HCT116 (cell line): ENCODE measurements around the gene ATP6V1G2. TPM values are rescaled to one million over a fixed set of nuclear protein-coding genes. Genes with fewer than 3 reads are reported as not detected.
"Not testable (repeated sequence)": the region's sequence is repeated elsewhere in the genome, so short reads cannot be mapped to it uniquely, and the experiment has no call there.

Experiments
- ATAC-seq: fragments of 200-7000 bp; cut with Tn5 transposase; 2 replicates; pipeline ENCODE4 v1.9.1; 2020; ENCODE audit warnings: mild to moderate bottlenecking, moderate library complexity
- BruUV-seq: library from RNA; stranded (reverse); fragments of 400-500 nt; replicated peaks from 2 replicates; lab custom pipeline; 2021; lab: Mats Ljungman, UMichigan
- CTCF ChIA-PET: fragments of 300-600 bp; sonication (Branson Sonifier 250); formaldehyde crosslinking; loops from one replicate; lab custom pipeline; 2021; ENCODE audit warnings: antibody characterized with exemption; lab: Charles Lee
- POLR2A ChIA-PET: fragments of 300-600, 350-600 bp; sonication (Branson Sonifier 250); formaldehyde crosslinking; loops from one replicate; lab custom pipeline; 2021; ENCODE audit warnings: antibody characterized with exemption; lab: Charles Lee
- RAD21 ChIA-PET, 2 experiments: fragments of 300-600 bp; sonication (Branson Sonifier 250); formaldehyde crosslinking; loops; one replicate each; lab custom pipeline; 2023; ENCODE audit warnings: low total read pairs in 2 of 2; ENCODE audit not compliant: uncharacterized antibody in 2 of 2, unreplicated experiment in 2 of 2, low non-redundant PET in 1 of 2; lab: Charles Lee
- DNase-seq: peaks from one replicate; pipeline ENCODE4 v3.0.0-alpha.2; 2010; ENCODE audit warnings: low read depth, low spot score
- H2AFZ ChIP-seq: fragments of 200-600 bp; shearing (Covaris generic), sonication (generic); 2 replicates; pipeline ENCODE4 v1.6.1; 2017; ENCODE audit warnings: low read depth, mixed run types, mixed read lengths, antibody characterized with exemption, low read length; ENCODE audit not compliant: poor library complexity, severe bottlenecking
- H3K27ac ChIP-seq: 2 replicates; pipeline ENCODE4 v1.5.1; 2012; ENCODE audit warnings: low read depth, low read length
- H3K27me3 ChIP-seq: fragments of 200-600 bp; sonication (generic); 2 replicates; pipeline ENCODE4 v1.6.1; 2016; ENCODE audit warnings: mixed run types, low read length, mixed read lengths; ENCODE audit not compliant: insufficient read depth
- H3K36me3 ChIP-seq, 2 experiments: fragments of 200-500 bp in 1 of 2; fragments of 200-600 bp in 1 of 2; sonication (Bioruptor generic) in 1 of 2; sonication (generic) in 1 of 2; 2 replicates each; pipeline versions ENCODE4 v1.5.1 to v1.6.1; 2014 to 2016; ENCODE audit warnings: low read length in 2 of 2, inconsistent platforms in 1 of 2, mixed read lengths in 1 of 2, mixed run types in 1 of 2; ENCODE audit not compliant: insufficient read depth in 2 of 2, control insufficient read depth in 1 of 2
- H3K4me1 ChIP-seq, 2 experiments: fragments of 200-600 bp in 1 of 2; sonication (generic) in 1 of 2; 2 replicates each; pipeline versions ENCODE4 v1.5.1 to v1.6.1; 2012 to 2017; ENCODE audit warnings: low read length in 2 of 2, inconsistent platforms in 1 of 2, mild to moderate bottlenecking in 1 of 2, mixed read lengths in 1 of 2, mixed run types in 1 of 2, moderate library complexity in 1 of 2; ENCODE audit not compliant: insufficient read depth in 2 of 2, control insufficient read depth in 1 of 2
- H3K4me2 ChIP-seq: fragments of 200-600 bp; sonication (generic); 2 replicates; pipeline ENCODE4 v1.6.1; 2017; ENCODE audit warnings: mixed run types, low read length, mixed read lengths
- H3K4me3 ChIP-seq, 2 experiments: fragments of 200-600 bp in 1 of 2; sonication (generic) in 1 of 2; replicated peaks in 1 of 2; 2 replicates each; pipeline ENCODE4 v1.5.1; 2011 to 2016; ENCODE audit warnings: low read length in 2 of 2, control low read depth in 1 of 2, low read depth in 1 of 2, mild to moderate bottlenecking in 1 of 2, mixed read lengths in 1 of 2, mixed run types in 1 of 2
- H3K79me2 ChIP-seq: fragments of 200-600 bp; sonication (generic); 2 replicates; pipeline ENCODE4 v1.6.1; 2017; ENCODE audit warnings: mild to moderate bottlenecking, mixed run types, low read length, moderate library complexity, mixed read lengths; ENCODE audit not compliant: insufficient read depth
- H3K9ac ChIP-seq: fragments of 200-600 bp; sonication (generic); 2 replicates; pipeline ENCODE4 v1.6.1; 2016; ENCODE audit warnings: low read length, mixed read lengths
- H3K9me2 ChIP-seq: fragments of 200-600 bp; sonication (generic), shearing (Covaris generic); 2 replicates; pipeline ENCODE4 v1.6.1; 2017; ENCODE audit warnings: mixed run types, mild to moderate bottlenecking, moderate library complexity; ENCODE audit not compliant: insufficient read depth
- H3K9me3 ChIP-seq, 2 experiments: fragments of 200-500 bp in 1 of 2; fragments of 200-600 bp in 1 of 2; sonication (Bioruptor generic) in 1 of 2; sonication (generic) in 1 of 2; 2 replicates each; pipeline ENCODE4 v1.6.1; 2014 to 2017; ENCODE audit warnings: low read length in 2 of 2, mixed read lengths in 2 of 2, inconsistent platforms in 1 of 2, low read depth in 1 of 2, mild to moderate bottlenecking in 1 of 2, mixed run types in 1 of 2, moderate library complexity in 1 of 2; ENCODE audit not compliant: control insufficient read depth in 1 of 2, insufficient read depth in 1 of 2
- H4K20me1 ChIP-seq: fragments of 200-600 bp; sonication (generic), shearing (Covaris generic); 2 replicates; pipeline ENCODE4 v1.6.1; 2017; ENCODE audit warnings: mixed run types, mild to moderate bottlenecking, moderate library complexity; ENCODE audit not compliant: insufficient read depth
- SP1 ChIP-seq: IDR thresholded peaks from 2 replicates; pipeline ENCODE4 v1.6.1; 2012; ENCODE audit warnings: low read depth
- intact Hi-C: fragments of 100-400 bp; cut with micrococcal nuclease; formaldehyde crosslinking; loops from 2 replicates; pipeline ENCODE4 v1.10.0; 2022
- total RNA-seq: library from RNA; stranded (reverse); gene quantifications from one replicate; pipeline ENCODE4 v1.2.1, GENCODE V29; 2021; ENCODE audit not compliant: unreplicated experiment
- TF ChIP-seq, protein P1 (sequence below): IDR thresholded peaks from 2 replicates; pipeline ENCODE4 v1.6.1; 2011; ENCODE audit warnings: mild to moderate bottlenecking, low read length, moderate library complexity; ENCODE audit not compliant: insufficient replicate concordance; ENCODE audit errors: extremely low read depth

Gene ATP6V1G2
- total RNA-seq, 1 experiment from 2014 or later = 1.8 TPM

DNA sequence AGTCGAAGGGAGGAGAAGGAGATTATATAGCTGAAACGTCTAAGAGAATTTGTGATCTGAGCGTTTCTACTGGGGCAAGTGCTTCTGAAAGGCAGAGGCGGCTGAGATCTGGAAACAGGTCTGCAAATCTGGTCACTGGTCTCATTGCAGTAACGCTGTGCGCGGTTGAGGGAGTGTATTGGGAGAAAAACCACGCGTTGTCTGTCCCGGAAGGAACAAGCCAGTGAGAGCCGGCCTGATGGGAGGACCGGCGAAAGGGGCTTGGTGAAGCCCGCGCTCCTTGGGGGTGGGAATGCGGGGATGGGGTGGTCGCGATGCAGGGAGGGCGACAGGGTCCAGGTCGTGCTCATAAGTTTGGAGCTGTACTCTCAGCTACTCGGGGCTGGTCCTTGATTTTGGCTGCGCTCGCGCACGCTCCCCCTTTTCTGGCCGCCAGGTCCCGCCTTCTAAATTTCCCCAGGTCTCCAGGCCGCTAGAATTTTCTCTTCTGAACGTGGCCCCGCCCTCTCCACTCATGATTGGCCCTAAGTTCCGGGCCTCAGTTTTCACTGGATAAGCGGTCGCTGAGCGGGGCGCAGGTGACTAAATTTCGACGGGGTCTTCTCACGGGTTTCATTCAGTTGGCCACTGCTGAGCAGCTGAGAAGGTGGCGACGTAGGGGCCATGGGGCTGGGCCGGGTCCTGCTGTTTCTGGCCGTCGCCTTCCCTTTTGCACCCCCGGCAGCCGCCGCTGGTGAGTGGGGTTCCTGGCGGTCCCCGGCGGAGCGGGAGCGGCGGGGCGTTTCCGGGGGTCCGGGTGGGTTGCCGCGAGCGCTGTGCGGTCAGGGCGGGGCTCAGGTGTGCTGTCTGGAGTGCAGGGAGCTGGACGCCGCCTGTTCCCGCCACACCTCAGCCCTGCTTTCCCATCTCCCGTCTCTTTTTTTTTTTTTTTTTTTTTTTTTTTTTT lies 48.6 kb downstream of the ATP6V1G2 start, which contains the start of gene MICB (continued):
- TF ChIP-seq, protein P1, sequence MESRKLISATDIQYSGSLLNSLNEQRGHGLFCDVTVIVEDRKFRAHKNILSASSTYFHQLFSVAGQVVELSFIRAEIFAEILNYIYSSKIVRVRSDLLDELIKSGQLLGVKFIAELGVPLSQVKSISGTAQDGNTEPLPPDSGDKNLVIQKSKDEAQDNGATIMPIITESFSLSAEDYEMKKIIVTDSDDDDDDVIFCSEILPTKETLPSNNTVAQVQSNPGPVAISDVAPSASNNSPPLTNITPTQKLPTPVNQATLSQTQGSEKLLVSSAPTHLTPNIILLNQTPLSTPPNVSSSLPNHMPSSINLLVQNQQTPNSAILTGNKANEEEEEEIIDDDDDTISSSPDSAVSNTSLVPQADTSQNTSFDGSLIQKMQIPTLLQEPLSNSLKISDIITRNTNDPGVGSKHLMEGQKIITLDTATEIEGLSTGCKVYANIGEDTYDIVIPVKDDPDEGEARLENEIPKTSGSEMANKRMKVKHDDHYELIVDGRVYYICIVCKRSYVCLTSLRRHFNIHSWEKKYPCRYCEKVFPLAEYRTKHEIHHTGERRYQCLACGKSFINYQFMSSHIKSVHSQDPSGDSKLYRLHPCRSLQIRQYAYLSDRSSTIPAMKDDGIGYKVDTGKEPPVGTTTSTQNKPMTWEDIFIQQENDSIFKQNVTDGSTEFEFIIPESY = no peak
- peak; percentile 47 for TF ChIP-seq SP1

DNA sequence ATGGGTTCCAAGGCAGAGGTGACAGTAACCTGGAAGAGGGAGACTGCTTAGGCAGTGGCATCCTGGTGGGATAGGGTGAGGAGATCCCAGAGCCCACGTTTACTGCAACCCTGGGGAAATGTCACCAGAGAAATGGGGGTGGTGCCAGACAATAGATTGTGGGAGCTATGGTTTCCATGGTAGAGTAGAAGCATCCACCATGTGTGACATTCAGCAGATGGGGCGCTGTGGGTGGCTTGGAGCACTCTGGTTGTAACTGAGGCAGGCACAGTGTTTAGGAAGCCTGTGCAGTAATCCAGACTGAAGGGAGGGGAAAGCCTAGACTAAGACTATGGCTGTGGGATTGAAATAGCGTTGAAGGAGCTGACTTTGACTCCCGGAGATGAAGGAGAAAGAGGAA lies 49.6 kb downstream of the ATP6V1G2 start:
- RAD21 ChIA-PET, H3K9me2 ChIP-seq, H2AFZ ChIP-seq, H3K4me3 ChIP-seq, H3K27me3 ChIP-seq, H3K36me3 ChIP-seq, DNase-seq, CTCF ChIA-PET, H3K9me3 ChIP-seq, H4K20me1 ChIP-seq, BruUV-seq, intact Hi-C loops, ATAC-seq: not testable (repeated sequence)
- Histone ChIP-seq H3K4me2 (peak overlapping the region; percentile 87), H3K27ac (peak overlapping the region; percentile 53), H3K4me1 (peaks cover 27 to 48% of the 10 kb centered on the region in 2 experiments), H3K9ac (peak overlapping the region; percentile 67), H3K79me2 (peaks cover 26% of the 10 kb centered on the region)
- POLR2A ChIA-PET = interaction anchor here (1.0 kb wide), 1 partner anchor 94 kb away, joined by 5 read pairs; no protein-coding TSS in a partner anchor
